H9 (cell line): ENCODE measurements around the gene NOS3. TPM values are rescaled to one million over a fixed set of nuclear protein-coding genes. Genes with fewer than 3 reads are reported as not detected.

Experiments used
- DNase-seq: peaks from one replicate; pipeline ENCODE4 v3.0.0-alpha.2; 2017
- H2AFZ ChIP-seq: one replicate; pipeline ENCODE4 v1.6.1; 2013; ENCODE audit warnings: mild to moderate bottlenecking, low read length, control low read depth, moderate library complexity
- H2AK5ac ChIP-seq: 2 replicates; pipeline ENCODE4 v1.6.1; 2013; ENCODE audit warnings: low read length, control low read depth, mixed read lengths; ENCODE audit not compliant: insufficient read length
- H2BK120ac ChIP-seq: one replicate; pipeline ENCODE4 v1.6.1; 2013; ENCODE audit warnings: low read depth, mild to moderate bottlenecking, low read length, control low read depth, inconsistent platforms; ENCODE audit not compliant: poor library complexity, severe bottlenecking
- H2BK12ac ChIP-seq: 2 replicates; pipeline ENCODE4 v1.6.1; 2013; ENCODE audit warnings: low read length, control low read depth, mixed read lengths, low read depth; ENCODE audit not compliant: insufficient read length
- H2BK15ac ChIP-seq: 2 replicates; pipeline ENCODE4 v1.6.1; 2013; ENCODE audit warnings: low read depth, low read length, control low read depth
- H2BK20ac ChIP-seq: one replicate; pipeline ENCODE4 v1.6.1; 2013; ENCODE audit warnings: low read depth, mild to moderate bottlenecking, low read length, control low read depth, inconsistent platforms; ENCODE audit not compliant: poor library complexity, severe bottlenecking
- H2BK5ac ChIP-seq: 2 replicates; pipeline ENCODE4 v1.6.1; 2013; ENCODE audit warnings: low read length, control low read depth, mixed read lengths; ENCODE audit not compliant: insufficient read length
- H3K14ac ChIP-seq: 2 replicates; pipeline ENCODE4 v1.6.1; 2013; ENCODE audit warnings: low read length, control low read depth; ENCODE audit not compliant: insufficient read depth
- H3K18ac ChIP-seq: 2 replicates; pipeline ENCODE4 v1.6.1; 2013; ENCODE audit warnings: low read depth, mild to moderate bottlenecking, mixed read lengths, low read length, control low read depth; ENCODE audit not compliant: insufficient read length
- H3K23ac ChIP-seq: 2 replicates; pipeline ENCODE4 v1.6.1; 2013; ENCODE audit warnings: low read length, control low read depth, mixed read lengths, low read depth; ENCODE audit not compliant: insufficient read length
- H3K23me2 ChIP-seq: 2 replicates; pipeline ENCODE4 v1.6.1; 2013; ENCODE audit warnings: low read depth, mild to moderate bottlenecking, mixed read lengths, low read length, control low read depth; ENCODE audit not compliant: insufficient read length, poor library complexity, severe bottlenecking
- H3K27ac ChIP-seq: 2 replicates; pipeline ENCODE4 v1.5.1; 2013; ENCODE audit warnings: low read length, control low read depth, mixed read lengths, low read depth; ENCODE audit not compliant: insufficient read length
- H3K27me3 ChIP-seq: 2 replicates; pipeline ENCODE4 v1.6.1; 2013; ENCODE audit warnings: low read length, control low read depth, inconsistent platforms; ENCODE audit not compliant: insufficient read depth
- H3K4ac ChIP-seq: 2 replicates; pipeline ENCODE4 v1.6.1; 2013; ENCODE audit warnings: low read depth, mild to moderate bottlenecking, control low read depth, inconsistent platforms, low read length, moderate library complexity
- H3K4me1 ChIP-seq: 2 replicates; pipeline ENCODE4 v1.6.1; 2013; ENCODE audit warnings: low read length, control low read depth, inconsistent platforms; ENCODE audit not compliant: insufficient read depth
- H3K4me2 ChIP-seq: 2 replicates; pipeline ENCODE4 v1.6.1; 2013; ENCODE audit warnings: low read length, control low read depth, mixed read lengths; ENCODE audit not compliant: insufficient read length, insufficient read depth
- H3K56ac ChIP-seq: 2 replicates; pipeline ENCODE4 v1.6.1; 2013; ENCODE audit warnings: low read depth, mild to moderate bottlenecking, mixed read lengths, low read length, control low read depth; ENCODE audit not compliant: insufficient read length
- H3K79me1 ChIP-seq: 2 replicates; pipeline ENCODE4 v1.6.1; 2013; ENCODE audit warnings: low read depth, mild to moderate bottlenecking, moderate library complexity, low read length, control low read depth, inconsistent platforms; ENCODE audit not compliant: insufficient read depth, poor library complexity, severe bottlenecking
- H3K79me2 ChIP-seq: 2 replicates; pipeline ENCODE4 v1.6.1; 2013; ENCODE audit warnings: low read length, control low read depth, inconsistent platforms; ENCODE audit not compliant: insufficient read depth
- H3K9ac ChIP-seq: 2 replicates; pipeline ENCODE4 v1.6.1; 2013; ENCODE audit warnings: low read length, control low read depth, mixed read lengths; ENCODE audit not compliant: insufficient read length; ENCODE audit errors: extremely low read depth
- H3K9me3 ChIP-seq: one replicate; pipeline ENCODE4 v1.6.1; 2013; ENCODE audit warnings: low read depth, low read length, inconsistent platforms; ENCODE audit not compliant: control insufficient read depth
- H3T11ph ChIP-seq: one replicate; pipeline ENCODE4 v1.6.1; 2013; ENCODE audit warnings: mild to moderate bottlenecking, low read length, control low read depth, inconsistent platforms
- H4K20me1 ChIP-seq: one replicate; pipeline ENCODE4 v1.6.1; 2013; ENCODE audit not compliant: control insufficient read depth, insufficient read length, insufficient read depth
- H4K5ac ChIP-seq: 2 replicates; pipeline ENCODE4 v1.6.1; 2013; ENCODE audit warnings: low read depth, mild to moderate bottlenecking, mixed read lengths, low read length, control low read depth; ENCODE audit not compliant: insufficient read length
- H4K8ac ChIP-seq: replicated peaks from 2 replicates; pipeline ENCODE4 v1.6.1; 2013; ENCODE audit warnings: low read length, control low read depth, mixed read lengths, low read depth; ENCODE audit not compliant: insufficient read length
- H4K91ac ChIP-seq: 2 replicates; pipeline ENCODE4 v1.6.1; 2013; ENCODE audit warnings: low read depth, mild to moderate bottlenecking, moderate library complexity, mixed read lengths, low read length, control low read depth; ENCODE audit not compliant: insufficient read length
- H3K27ac Mint-ChIP-seq, 3 experiments: 2 replicates in 2 of 3; 3 replicates in 1 of 3; pipeline ENCODE4 v1.8.0; 2020 to 2021; ENCODE audit warnings: mixed read lengths in 3 of 3, mild to moderate bottlenecking in 1 of 3, moderate library complexity in 1 of 3
- H3K27me3 Mint-ChIP-seq: 2 replicates; pipeline ENCODE4 v1.8.0; 2021; ENCODE audit warnings: low read depth, mild to moderate bottlenecking, moderate library complexity, mixed read lengths
- H3K36me3 Mint-ChIP-seq, 3 experiments: 2 replicates in 2 of 3; 3 replicates in 1 of 3; pipeline ENCODE4 v1.8.0; 2020 to 2021; ENCODE audit warnings: low read depth in 3 of 3, mixed read lengths in 3 of 3; ENCODE audit not compliant: insufficient read depth in 1 of 3
- H3K4me1 Mint-ChIP-seq, 2 experiments: 2 replicates each; pipeline ENCODE4 v1.8.0; 2020; ENCODE audit warnings: mixed read lengths in 2 of 2
- H3K4me3 Mint-ChIP-seq, 2 experiments: 2 replicates in 1 of 2; 3 replicates in 1 of 2; pipeline ENCODE4 v1.8.0; 2020 to 2021; ENCODE audit warnings: mild to moderate bottlenecking in 2 of 2, mixed read lengths in 2 of 2, moderate library complexity in 1 of 2
- H3K9me3 Mint-ChIP-seq, 2 experiments: 2 replicates in 1 of 2; 3 replicates in 1 of 2; pipeline ENCODE4 v1.8.0; 2020; ENCODE audit warnings: mild to moderate bottlenecking in 2 of 2, mixed read lengths in 2 of 2, moderate library complexity in 1 of 2
- WGBS: extraction: QIAGEN DNeasy Blood & Tissue Kit; methylation state at CpG from one replicate; pipeline ENCODE4 v1.1.7; 2013; ENCODE audit warnings: missing lambda C conversion rate, low lambda C conversion rate, mixed read lengths; ENCODE audit not compliant: insufficient read length; ENCODE audit errors: extremely low coverage; 5-methylcytosine and 5-hydroxymethylcytosine counted together
- total RNA-seq: library from RNA; stranded (reverse); gene quantifications from 2 replicates; pipeline ENCODE4 v1.2.1, GENCODE V29; 2021
- TF ChIP-seq, protein P1 (sequence below): fragments of 200-600 bp; sonication (generic); conservative IDR thresholded peaks from 3 replicates; pipeline ENCODE4 v1.8.0; 2021; ENCODE audit warnings: antibody characterized with exemption, mild to moderate bottlenecking

Gene NOS3
- total RNA-seq, 1 experiment from 2014 or later, result 4.5 TPM

DNA sequence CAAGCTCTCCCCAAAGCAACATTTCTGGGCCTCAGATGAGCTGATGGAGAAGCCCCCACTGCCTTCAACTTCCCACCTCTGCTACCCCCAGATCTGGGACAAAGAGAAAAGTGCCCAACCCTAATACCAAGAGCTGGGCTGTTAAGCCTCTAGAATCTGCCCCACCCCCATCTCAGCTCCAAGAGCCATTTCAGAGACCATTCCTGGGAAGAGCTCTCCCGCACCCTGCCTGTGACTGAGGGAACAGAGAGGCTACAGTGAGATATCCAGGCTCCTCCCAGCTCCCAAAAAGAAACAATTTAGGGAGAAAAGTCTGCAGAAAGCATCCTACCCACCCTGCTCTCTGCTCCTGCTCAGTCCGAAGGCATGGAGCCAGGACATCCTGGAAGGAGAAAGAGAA lies 10.2 kb upstream of the NOS3 start:
- Mint-ChIP-seq H3K27ac (no peak overlapping the region), H3K9me3 (no peaks in the 10 kb centered on the region; a peak in 2 of 5 replicates), H3K4me1 (peaks cover 35 to 46% of the 10 kb centered on the region in 2 experiments), H3K4me3 (peak overlapping the region; percentile 27 to 61; a peak in 2 of 5 replicates), H3K36me3 (no peaks in the 10 kb centered on the region; a peak in 1 of 7 replicates), H3K27me3 (peaks cover 81% of the 10 kb centered on the region)
- Histone ChIP-seq H3K79me2 (no peaks in the 10 kb centered on the region), H4K20me1 (no peaks in the 10 kb centered on the region), H3K23ac (no peak overlapping the region), H3K23me2 (peaks cover 16% of the 10 kb centered on the region), H4K91ac (no peak overlapping the region), H3K79me1 (no peaks in the 10 kb centered on the region), H3K56ac (no peak overlapping the region), H4K5ac (no peak overlapping the region), H3K4me1 (peaks cover 2% of the 10 kb centered on the region; the same call in 1 of the 2 replicates), H2BK20ac (no peak overlapping the region), H2BK15ac (no peak overlapping the region), H2AK5ac (no peak overlapping the region), H3K14ac (no peak overlapping the region), H2BK5ac (no peak overlapping the region), H3K9ac (no peak overlapping the region), H3K4me2 (no peak overlapping the region), H3K27me3 (peaks cover 7% of the 10 kb centered on the region; the same call in 1 of the 2 replicates), H4K8ac (no peak overlapping the region), H3K4ac (no peak overlapping the region), H3K9me3 (no peaks in the 10 kb centered on the region), H3T11ph (no peak overlapping the region), H2BK120ac (no peak overlapping the region), H3K18ac (no peak overlapping the region), H2BK12ac (no peak overlapping the region), H2AFZ (no peak overlapping the region), H3K27ac (no peak overlapping the region)
- DNase-seq, result peak; percentile 61
- TF ChIP-seq, protein P1, sequence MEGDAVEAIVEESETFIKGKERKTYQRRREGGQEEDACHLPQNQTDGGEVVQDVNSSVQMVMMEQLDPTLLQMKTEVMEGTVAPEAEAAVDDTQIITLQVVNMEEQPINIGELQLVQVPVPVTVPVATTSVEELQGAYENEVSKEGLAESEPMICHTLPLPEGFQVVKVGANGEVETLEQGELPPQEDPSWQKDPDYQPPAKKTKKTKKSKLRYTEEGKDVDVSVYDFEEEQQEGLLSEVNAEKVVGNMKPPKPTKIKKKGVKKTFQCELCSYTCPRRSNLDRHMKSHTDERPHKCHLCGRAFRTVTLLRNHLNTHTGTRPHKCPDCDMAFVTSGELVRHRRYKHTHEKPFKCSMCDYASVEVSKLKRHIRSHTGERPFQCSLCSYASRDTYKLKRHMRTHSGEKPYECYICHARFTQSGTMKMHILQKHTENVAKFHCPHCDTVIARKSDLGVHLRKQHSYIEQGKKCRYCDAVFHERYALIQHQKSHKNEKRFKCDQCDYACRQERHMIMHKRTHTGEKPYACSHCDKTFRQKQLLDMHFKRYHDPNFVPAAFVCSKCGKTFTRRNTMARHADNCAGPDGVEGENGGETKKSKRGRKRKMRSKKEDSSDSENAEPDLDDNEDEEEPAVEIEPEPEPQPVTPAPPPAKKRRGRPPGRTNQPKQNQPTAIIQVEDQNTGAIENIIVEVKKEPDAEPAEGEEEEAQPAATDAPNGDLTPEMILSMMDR, result peak; percentile 46; the same call in 2 of the 3 replicates
- WGBS, result no CpG with 5 or more reads among the region's 2 CpGs
